GM23248 (cell line): ENCODE measurements around the gene RFX2. TPM values are rescaled to one million over a fixed set of nuclear protein-coding genes. Genes with fewer than 3 reads are reported as not detected.

Experiments used
- DNase-seq: peaks from one replicate; pipeline ENCODE4 v3.0.0-alpha.2; 2015
- H2AFZ ChIP-seq: fragments of 200-600 bp; sonication (generic); 2 replicates; pipeline ENCODE4 v1.6.1; 2016; ENCODE audit warnings: antibody characterized with exemption
- H3F3A ChIP-seq: fragments of 200-600 bp; sonication (generic); 2 replicates; pipeline ENCODE4 v1.6.1; 2016; ENCODE audit warnings: mild to moderate bottlenecking, antibody characterized with exemption, mixed run types; ENCODE audit not compliant: insufficient read depth
- H3K27ac ChIP-seq: fragments of 200-600 bp; sonication (generic); 2 replicates; pipeline ENCODE4 v1.5.1; 2016; ENCODE audit warnings: mild to moderate bottlenecking
- H3K27me3 ChIP-seq: fragments of 200-600 bp; sonication (generic); replicated peaks from 2 replicates; pipeline ENCODE4 v1.6.1; 2016; ENCODE audit warnings: mild to moderate bottlenecking; ENCODE audit not compliant: insufficient read depth
- H3K36me3 ChIP-seq: fragments of 200-600 bp; sonication (generic); 2 replicates; pipeline ENCODE4 v1.6.1; 2016; ENCODE audit warnings: low read depth, mild to moderate bottlenecking
- H3K4me1 ChIP-seq: fragments of 200-600 bp; sonication (generic); 2 replicates; pipeline ENCODE4 v1.6.1; 2016; ENCODE audit warnings: mild to moderate bottlenecking; ENCODE audit not compliant: insufficient read depth
- H3K4me2 ChIP-seq: fragments of 200-600 bp; sonication (generic); one replicate; pipeline ENCODE4 v1.6.1; 2016; ENCODE audit warnings: mild to moderate bottlenecking; ENCODE audit not compliant: unreplicated experiment
- H3K4me3 ChIP-seq: fragments of 200-600 bp; sonication (generic); 2 replicates; pipeline ENCODE4 v1.5.1; 2016; ENCODE audit warnings: mild to moderate bottlenecking
- H3K79me2 ChIP-seq: fragments of 200-600 bp; sonication (generic); 2 replicates; pipeline ENCODE4 v1.6.1; 2016; ENCODE audit warnings: mild to moderate bottlenecking; ENCODE audit not compliant: insufficient read depth
- H3K9ac ChIP-seq: fragments of 200-600 bp; sonication (generic); 2 replicates; pipeline ENCODE4 v1.6.1; 2016; ENCODE audit warnings: mild to moderate bottlenecking
- H3K9me2 ChIP-seq: fragments of 200-600 bp; sonication (generic); 2 replicates; pipeline ENCODE4 v1.6.1; 2016; ENCODE audit warnings: mixed run types, mild to moderate bottlenecking, moderate library complexity; ENCODE audit not compliant: insufficient read depth
- H3K9me3 ChIP-seq: fragments of 200-600 bp; sonication (generic); one replicate; pipeline ENCODE4 v1.6.1; 2017; ENCODE audit warnings: low read depth
- H4K20me1 ChIP-seq: fragments of 200-600 bp; sonication (generic); 2 replicates; pipeline ENCODE4 v1.6.0; 2016; ENCODE audit not compliant: insufficient read depth
- EZH2 ChIP-seq: fragments of 200-600 bp; sonication (generic); IDR thresholded peaks from 2 replicates; pipeline ENCODE4 v1.6.1; 2018; ENCODE audit warnings: antibody characterized with exemption, mild to moderate bottlenecking; ENCODE audit not compliant: insufficient read depth, poor library complexity, severe bottlenecking
- EZH2phosphoT487 ChIP-seq: fragments of 200-600 bp; sonication (generic); IDR thresholded peaks from 2 replicates; pipeline ENCODE4 v1.6.1; 2018; ENCODE audit warnings: antibody characterized with exemption, moderate library complexity, mild to moderate bottlenecking, low read depth; ENCODE audit not compliant: insufficient read depth
- WGBS, 2 experiments: methylation state at CpG; one replicate each; pipeline ENCODE4 v1.1.6; 2015 to 2017; ENCODE audit warnings: low lambda C conversion rate in 2 of 2, low coverage in 1 of 2; ENCODE audit errors: missing lambda C conversion rate in 2 of 2; 5-methylcytosine and 5-hydroxymethylcytosine counted together
- in situ Hi-C: fragments of 300-500 bp; cut with MboI; formaldehyde crosslinking; loops from 2 replicates; pipeline ENCODE4 v1.15.0; 2020
- polyA plus RNA-seq: library from polyadenylated mRNA; unstranded; fragments of >200 nt; fragmentation: Nextera tagmentation; extraction: Ambion mirVana; gene quantifications from 2 replicates; pipeline ENCODE4 v1.2.1, GENCODE V29; 2016
- total RNA-seq: library from RNA; depleted of rRNA; stranded (reverse); fragments of >200 nt; shearing (Covaris generic); gene quantifications from 2 replicates; pipeline ENCODE4 v1.2.3, GENCODE V29; 2014

Gene RFX2
- total and polyA plus RNA-seq, 2 experiments from 2014 or later, result 11.3 to 13.1 TPM

GRCh38 chr19:5973376-5973775, 136.9 kb downstream of the RFX2 start:
- 90 to 93% methylated on average over 5 of the region's 5 CpGs for WGBS, 2 experiments
- H3K27me3 ChIP-seq, result no peaks in the 10 kb centered on the region
- peaks cover 96% of the 10 kb centered on the region for H3K79me2 ChIP-seq
- H3K9me3 ChIP-seq, result no peaks in the 10 kb centered on the region
- H3K36me3 ChIP-seq, result no peaks in the 10 kb centered on the region
- no peaks in the 10 kb centered on the region for H3K9me2 ChIP-seq
- no peak for TF ChIP-seq EZH2phosphoT487
- H3K4me2 ChIP-seq, result no peak overlapping the region
- DNase-seq, result no peak
- no peak overlapping the region for H2AFZ ChIP-seq
- no peak overlapping the region for H3K27ac ChIP-seq
- H3F3A ChIP-seq, result 0 out of 2 replicates have a peak, but pooled peaks cover 4% of the 10 kb centered on the region
- no peak overlapping the region for H3K4me3 ChIP-seq
- peaks cover 10% of the 10 kb centered on the region; the same call in 1 of the 2 replicates for H4K20me1 ChIP-seq
- 0 out of 2 replicates have a peak, but pooled peaks cover 14% of the 10 kb centered on the region for H3K4me1 ChIP-seq
- no peak overlapping the region for H3K9ac ChIP-seq
- in situ Hi-C loops, result no loop called here

- Histone ChIP-seq H2AFZ (no peak overlapping the region), H3K4me2 (no peak overlapping the region), H4K20me1 (peaks cover 10% of the 10 kb centered on the region; the same call in 1 of the 2 replicates), H3K27ac (no peak overlapping the region), H3K36me3 (no peaks in the 10 kb centered on the region), H3K4me3 (no peak overlapping the region), H3K79me2 (peaks cover 100% of the 10 kb centered on the region), H3K27me3 (no peaks in the 10 kb centered on the region), H3K4me1 (peaks cover 19% of the 10 kb centered on the region), H3F3A (peaks cover 5% of the 10 kb centered on the region), H3K9ac (no peak overlapping the region), H3K9me3 (no peaks in the 10 kb centered on the region), H3K9me2 (no peaks in the 10 kb centered on the region)
- in situ Hi-C loops, result no loop called here
- whole genome bisulfite sequencing, 2 experiments, result 68 to 71% methylated on average over 8 to 9 of the region's 9 CpGs
- DNase-seq, result no peak
- TF ChIP-seq EZH2phosphoT487 (no peak), EZH2 (no peak)
These were observed 138.0 kb downstream of the RFX2 start for GRCh38 chr19:5972355-5972731.

GRCh38 chr19:5971714-5972354, 138.5 kb downstream of the RFX2 start:
- no peaks in the 10 kb centered on the region for H3K36me3 ChIP-seq
- no peak overlapping the region for H3K27ac ChIP-seq
- in situ Hi-C loops, result no loop called here
- peaks cover 14% of the 10 kb centered on the region; the same call in 1 of the 2 replicates for H4K20me1 ChIP-seq
- no peaks in the 10 kb centered on the region for H3K27me3 ChIP-seq
- no peak overlapping the region for H3K4me2 ChIP-seq
- WGBS, 2 experiments, result 82 to 89% methylated on average over 2 of the region's 2 CpGs
- no peak overlapping the region for H2AFZ ChIP-seq
- no peaks in the 10 kb centered on the region for H3K9me2 ChIP-seq
- no peak overlapping the region for H3K9ac ChIP-seq
- peaks cover 100% of the 10 kb centered on the region for H3K79me2 ChIP-seq
- H3K4me3 ChIP-seq, result no peak overlapping the region
- H3K4me1 ChIP-seq, result peaks cover 23% of the 10 kb centered on the region
- no peak for DNase-seq
- no peaks in the 10 kb centered on the region for H3K9me3 ChIP-seq
- TF ChIP-seq EZH2 (no peak), EZH2phosphoT487 (no peak)
- H3F3A ChIP-seq, result peaks cover 10% of the 10 kb centered on the region

- no peak overlapping the region for H3K4me2 ChIP-seq
- no peak overlapping the region for H3K9ac ChIP-seq
These were observed 140.8 kb downstream of the RFX2 start for GRCh38 chr19:5969476-5969875.

More at GRCh38 chr19:5969476-5969875, 140.8 kb downstream of the RFX2 start:
- no peak for DNase-seq
- H4K20me1 ChIP-seq, result peaks cover 7% of the 10 kb centered on the region; the same call in 1 of the 2 replicates
- no peak for TF ChIP-seq EZH2
- peaks cover 26% of the 10 kb centered on the region for H3K4me1 ChIP-seq
- H3F3A ChIP-seq, result peaks cover 15% of the 10 kb centered on the region
- 95 to 100% methylated on average over 8 of the region's 8 CpGs for WGBS, 2 experiments
- H3K36me3 ChIP-seq, result no peaks in the 10 kb centered on the region
- no peak overlapping the region for H3K27ac ChIP-seq
- H3K79me2 ChIP-seq, result peaks cover 100% of the 10 kb centered on the region
- no peaks in the 10 kb centered on the region for H3K9me2 ChIP-seq
- no peaks in the 10 kb centered on the region for H3K9me3 ChIP-seq
- in situ Hi-C loops, result no loop called here
- no peak overlapping the region for H3K4me3 ChIP-seq
- H3K27me3 ChIP-seq, result no peaks in the 10 kb centered on the region
- H2AFZ ChIP-seq, result no peak overlapping the region
